SK-MEL-5 (cell line): ENCODE results near the gene ADCY5. TPM values are rescaled to one million over a fixed set of nuclear protein-coding genes. Genes with fewer than 3 reads are reported as not detected.
"Not testable (repeated sequence)": the region's sequence is repeated elsewhere in the genome, so short reads cannot be mapped to it uniquely, and the experiment has no call there.

Experiments used
- DNase-seq: peaks from one replicate; pipeline ENCODE4 v3.0.0-alpha.2; 2016; ENCODE audit warnings: low read depth, low spot score
- in situ Hi-C: cut with HindIII; loops from 2 replicates; pipeline ENCODE4 v1.10.0; 2016; ENCODE audit warnings: low sequenced_read_pairs, high pct_unique_total_duplicates, low pct_unique_long_range_greater_than_20kb
- total RNA-seq: library from RNA; depleted of rRNA; stranded (reverse); fragments of >200 nt; shearing (Covaris generic); gene quantifications from 2 replicates; pipeline ENCODE4 v1.2.3, GENCODE V29; 2014; rRNA removed

Gene ADCY5
- total RNA-seq, 1 experiment from 2014 or later = 1.2 TPM

DNA sequence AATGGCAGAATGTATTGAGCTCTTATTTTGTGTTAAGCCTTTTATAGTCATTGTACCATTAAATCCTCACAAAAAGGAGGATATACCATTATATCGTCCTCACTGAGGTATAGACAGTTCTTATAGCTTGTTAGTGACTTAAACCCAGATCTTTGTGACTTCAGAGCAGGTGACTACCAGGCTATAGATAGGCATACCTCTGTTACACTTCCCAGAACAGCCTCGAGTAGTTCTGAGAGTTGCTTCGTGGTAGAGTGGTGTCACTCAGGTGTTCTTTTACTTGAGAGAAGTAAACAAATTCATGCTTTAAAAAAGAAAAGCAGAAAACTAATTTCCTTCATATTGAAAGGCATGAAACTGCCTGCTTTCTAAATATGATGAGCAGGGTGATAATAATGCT, 187.2 kb downstream of the ADCY5 start:
- no peak for DNase-seq
- in situ Hi-C loops = no loop called here

DNA sequence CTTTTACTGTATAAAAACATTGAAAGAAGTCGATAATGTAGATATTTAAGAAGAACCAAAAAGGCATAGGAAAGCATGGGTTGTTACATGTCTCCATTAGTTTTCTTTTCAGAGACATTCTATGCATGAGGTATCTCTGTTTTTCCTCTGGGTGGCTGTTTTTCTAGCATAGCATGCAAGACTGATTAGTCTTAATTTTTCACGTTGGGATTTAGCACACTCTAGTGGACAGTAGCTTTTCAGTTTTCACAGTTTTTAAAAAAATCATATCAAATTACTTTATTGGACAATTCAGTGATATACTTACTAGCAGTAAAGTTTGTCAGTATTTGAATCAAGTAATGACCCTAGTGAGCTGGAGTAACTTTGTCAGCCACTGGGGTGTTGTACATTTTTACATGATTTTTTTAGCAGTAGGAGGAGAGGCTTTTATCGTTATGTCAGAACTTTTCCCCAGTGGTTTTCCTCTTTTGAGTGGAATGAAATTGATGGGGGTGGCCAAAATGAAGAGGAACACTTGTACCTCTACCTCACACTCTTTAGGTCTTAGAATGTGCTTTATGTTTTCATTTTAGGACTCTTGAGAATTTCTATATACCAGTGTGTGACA, 190.0 kb downstream of the ADCY5 start:
- in situ Hi-C loops = no loop called here
- peak; percentile 80 for DNase-seq

DNA sequence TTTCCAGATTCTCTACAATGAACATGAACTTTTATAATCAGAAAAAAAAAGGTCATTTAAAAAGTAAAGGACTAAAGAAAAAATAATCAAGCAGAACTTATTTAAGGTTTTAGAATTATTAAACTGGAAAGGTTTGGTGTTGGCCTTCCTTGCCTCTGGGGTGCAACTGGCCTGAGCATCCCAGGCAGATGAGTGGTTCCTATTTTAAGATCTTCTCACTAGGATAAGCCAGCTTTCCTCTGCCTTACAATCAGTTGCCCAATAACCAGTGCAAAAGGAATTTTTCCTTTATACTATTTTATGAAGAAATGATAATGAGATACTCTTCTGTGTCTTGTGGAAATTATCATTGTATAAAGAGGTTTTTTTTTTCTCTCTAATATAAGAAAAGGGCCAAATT, 190.5 kb downstream of the ADCY5 start:
- DNase-seq = no peak
- in situ Hi-C loops = no loop called here

DNA sequence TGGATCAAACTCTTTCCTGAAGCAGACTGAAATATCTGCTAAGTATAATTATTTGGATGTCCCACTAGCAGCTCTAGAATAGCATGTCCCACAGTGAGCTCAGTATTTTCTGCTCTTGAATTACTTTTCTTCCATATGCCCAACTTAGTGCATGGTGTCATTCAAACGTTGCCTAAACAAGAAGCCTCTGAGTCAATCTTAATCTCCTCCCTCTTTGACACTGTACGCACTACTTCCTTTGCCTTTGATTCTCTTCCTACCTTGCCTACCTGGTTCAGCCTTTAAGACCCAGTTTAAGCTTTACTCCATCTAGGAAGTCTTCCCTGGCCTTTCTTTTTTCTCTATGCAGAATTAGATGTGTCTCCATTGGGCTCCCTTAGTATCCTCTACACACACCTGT, 192.6 kb downstream of the ADCY5 start:
- in situ Hi-C loops = no loop called here
- no peak for DNase-seq

DNA sequence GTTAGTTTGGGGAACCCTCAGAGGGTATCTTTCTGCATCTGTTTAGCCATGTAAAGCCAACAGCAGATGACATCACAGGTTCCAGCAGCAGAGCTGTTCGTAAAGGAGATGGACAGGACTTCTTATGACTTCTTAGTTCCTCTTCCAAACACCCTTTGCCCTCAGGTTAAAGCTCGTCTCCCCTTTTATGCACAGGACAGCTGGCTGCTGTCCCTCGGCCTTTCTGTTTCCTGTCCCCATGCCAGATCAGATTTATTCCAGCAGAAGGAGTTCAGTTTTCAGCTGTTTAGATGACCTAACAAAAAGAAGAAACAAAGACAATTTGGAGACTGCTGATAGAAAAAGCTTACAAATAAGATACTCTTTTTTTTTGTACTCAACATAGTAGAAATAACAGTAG, 202.0 kb downstream of the ADCY5 start:
- no peak for DNase-seq
- in situ Hi-C loops = no loop called here

DNA sequence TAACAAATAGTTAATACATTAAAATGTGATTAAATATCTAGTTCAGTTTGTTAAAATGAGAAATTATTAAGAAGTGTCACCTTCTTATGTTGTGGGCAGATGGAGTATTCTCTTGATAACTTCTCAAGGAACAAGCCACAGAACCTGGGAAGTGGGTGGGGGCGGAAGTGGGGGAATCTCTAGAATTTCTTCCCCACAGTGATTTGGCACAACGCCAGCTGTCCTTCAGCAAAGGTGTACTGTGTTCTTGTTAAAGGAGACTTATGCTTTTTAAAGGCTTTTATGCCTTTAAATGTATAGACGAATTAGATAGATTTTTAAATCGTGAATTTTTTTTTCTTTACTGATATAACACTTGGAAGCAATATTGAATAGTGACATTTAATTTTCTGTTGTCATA, 204.8 kb downstream of the ADCY5 start:
- in situ Hi-C loops = no loop called here
- DNase-seq = no peak

DNA sequence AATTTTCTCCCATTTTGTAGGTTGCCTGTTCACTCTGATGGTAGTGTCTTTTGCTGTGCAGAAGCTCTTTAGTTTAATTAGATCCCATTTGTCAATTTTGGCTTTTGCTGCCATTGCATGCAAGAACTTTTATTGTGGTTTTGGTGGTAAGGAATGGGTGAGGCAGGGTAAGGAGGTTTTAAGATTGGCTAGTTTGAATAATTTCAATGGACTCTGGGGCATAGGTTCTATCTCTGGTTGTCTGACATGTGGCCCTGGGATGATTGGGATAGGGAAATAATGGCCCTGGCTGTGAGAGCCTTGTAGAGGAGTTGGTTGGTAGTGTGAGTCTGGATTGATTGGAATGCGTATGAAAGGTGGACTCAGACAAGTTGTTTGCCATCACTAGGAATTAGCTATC, 209.1 kb downstream of the ADCY5 start:
- in situ Hi-C loops = no loop called here
- DNase-seq = no peak

DNA sequence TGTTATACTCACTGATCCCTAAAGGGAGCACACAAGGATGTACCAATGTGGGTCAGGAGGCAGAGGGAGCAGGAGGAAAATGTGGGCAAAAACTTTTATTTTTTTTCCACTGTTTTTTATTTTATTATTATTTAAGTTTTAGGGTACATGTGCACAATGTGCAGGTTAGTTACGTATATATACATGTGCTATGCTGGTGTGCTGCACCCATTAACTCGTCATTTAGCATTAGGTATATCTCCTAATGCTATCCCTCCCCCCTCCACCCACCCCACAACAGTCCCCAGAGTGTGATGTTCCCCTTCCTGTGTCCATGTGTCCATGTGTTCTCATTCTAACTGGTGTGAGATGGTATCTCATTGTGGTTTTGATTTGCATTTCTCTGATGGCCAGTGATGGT, 209.7 kb downstream of the ADCY5 start:
- in situ Hi-C loops, DNase-seq: not testable (repeated sequence)

DNA sequence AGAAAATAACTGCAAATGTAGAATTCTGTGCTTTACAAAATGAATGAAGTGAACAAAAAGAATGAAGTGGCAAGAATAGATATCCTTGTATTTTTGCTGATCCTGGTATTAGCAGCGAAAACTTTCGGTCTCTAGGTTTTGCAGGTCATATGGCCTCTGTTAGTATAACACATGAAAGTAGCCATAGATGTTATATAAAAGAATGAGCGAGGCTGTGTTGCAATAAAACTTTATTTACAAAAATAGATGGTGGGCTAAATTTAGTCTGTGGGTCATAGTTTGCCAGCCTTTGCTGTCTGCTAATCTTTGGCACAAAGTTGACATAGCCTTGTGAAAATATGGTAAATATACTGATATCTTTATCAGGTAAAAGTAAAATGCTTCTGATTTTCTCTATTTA, 212.0 kb downstream of the ADCY5 start:
- no peak for DNase-seq
- in situ Hi-C loops = no loop called here

Other genes with a start within 250 kb of the ADCY5 start
- 34.3 and 42.3 TPM in 2 replicates for gene SEC22A, start 247.1 kb downstream of the ADCY5 start, total RNA-seq
- 13.7 and 16.7 TPM in 2 replicates for gene HACD2, start 136.0 kb upstream of the ADCY5 start, total RNA-seq